Measurements from ENCODE around the gene TRIM41. TPM values are rescaled to one million over a fixed set of nuclear protein-coding genes. Genes with fewer than 3 reads are reported as not detected.

Gene TRIM41
- polyA plus RNA-seq, 1 donor (not counting 4 experiments of a cell fraction or from before 2014, with no cell fraction given) = 13.4 TPM

DNA sequence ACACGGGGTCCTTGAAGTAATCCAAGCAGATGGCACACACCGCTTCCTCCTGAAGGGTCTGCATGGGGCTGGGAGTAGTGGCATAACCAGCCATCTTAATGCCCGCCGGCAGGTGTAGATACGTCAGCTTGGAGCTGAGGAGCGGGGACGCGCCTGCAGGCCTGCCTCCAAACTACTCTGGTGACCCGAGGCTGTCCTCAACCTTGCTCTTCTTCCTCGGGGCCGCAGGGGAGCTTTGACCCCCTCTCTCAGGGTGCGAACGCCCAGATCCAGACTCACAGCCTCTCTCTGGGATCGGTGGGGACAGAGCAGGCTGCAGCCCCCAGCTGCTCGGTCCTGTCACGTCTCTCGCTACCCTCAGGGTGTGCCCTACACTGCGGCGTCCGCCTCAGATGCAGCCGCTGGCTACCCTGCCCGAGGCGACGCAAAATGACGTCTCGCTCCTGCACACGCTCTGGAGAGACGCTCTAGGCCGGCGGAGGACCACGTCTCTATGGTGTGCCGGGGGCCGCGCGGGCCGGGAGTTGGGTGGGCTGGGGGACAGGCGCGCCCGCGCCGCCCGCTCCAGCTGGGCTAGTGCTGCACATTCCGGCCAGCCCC, 37.7 kb downstream of the TRIM41 start, which contains the start of gene TRIM52:
TRIM52 (minus strand) TSS at position 424 of the 600 bp plus-strand sequence; CDS start at position 94, 330 bp downstream.
- dilution Hi-C loops (cut with MboI; ENCODE audit: extremely low pct_ligation_motif_present, low sequenced_read_pairs) = no loop called here
- H3K4me1 ChIP-seq (ENCODE audit: control insufficient read depth, extremely low read depth, insufficient read depth, low read length) = peaks cover 20% of the 10 kb centered on the region
- FAIRE-seq = no peak

DNA sequence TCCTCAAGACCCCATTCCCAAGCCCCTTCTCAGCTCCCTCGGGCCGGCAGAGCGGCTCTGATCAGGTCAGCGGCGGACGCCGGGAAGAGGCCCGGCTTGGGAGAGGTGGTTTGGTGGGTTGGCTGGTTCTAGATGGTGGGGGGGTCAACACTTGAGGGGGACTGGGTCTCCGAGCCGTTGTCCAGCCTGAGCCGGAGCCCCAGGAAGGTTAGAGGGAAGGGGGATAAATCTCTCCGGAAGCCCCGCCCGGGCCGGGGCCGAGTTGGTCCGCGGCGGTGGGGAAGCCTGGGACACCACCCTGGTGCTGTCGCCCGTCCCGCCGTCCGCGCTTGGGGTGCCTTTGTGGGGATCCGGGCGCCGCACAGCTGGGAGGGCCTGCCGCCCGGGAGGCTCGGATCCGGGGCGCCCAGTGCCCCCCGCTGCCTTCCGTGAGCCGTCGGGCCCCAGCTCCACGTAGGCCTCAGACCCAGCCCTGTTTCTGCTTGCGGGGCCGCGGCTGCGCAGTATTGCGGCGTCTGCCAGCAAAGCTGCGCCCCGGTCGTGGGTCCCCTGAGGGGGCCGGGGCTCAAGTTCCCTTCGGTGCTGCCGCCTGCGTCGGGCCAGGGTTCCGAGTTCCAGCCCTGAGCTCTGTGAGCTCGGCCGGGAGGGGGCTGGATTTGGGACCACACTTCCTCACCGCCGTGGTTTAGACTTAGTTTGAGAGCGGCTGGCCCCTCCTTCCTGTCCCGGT, 38.4 kb downstream of the TRIM41 start:
- no peaks in the 10 kb centered on the region for H3K27me3 ChIP-seq (ENCODE audit: control insufficient read depth, extremely low read depth, insufficient read depth, low read length)
- peak overlapping the region; percentile 93 for H3K4me2 ChIP-seq (ENCODE audit: control insufficient read depth, extremely low read depth, insufficient read depth, low read depth, low read length)
- FAIRE-seq = no peak
- peak overlapping the region; percentile 94 for H3K27ac ChIP-seq (ENCODE audit: control insufficient read depth, insufficient read depth, low read length)
- peaks cover 3% of the 10 kb centered on the region for H3K9me1 ChIP-seq (ENCODE audit: control insufficient read depth, extremely low read depth, insufficient read depth, low read length)
- H3K9ac ChIP-seq (ENCODE audit: control insufficient read depth, extremely low read depth, insufficient read depth, low read length) = peak overlapping the region; percentile 98
- peaks cover 2% of the 10 kb centered on the region for H3K9me3 ChIP-seq (ENCODE audit: control insufficient read depth, low read depth, low read length)
- no peak for DNase-seq (ENCODE audit: low read depth, low spot score)
- H3K4me3 ChIP-seq (ENCODE audit: control insufficient read depth in 2 of 3, extremely low read depth in 1 of 3, insufficient read depth in 2 of 3, low read depth in 1 of 3, low read length in 3 of 3) = peak overlapping the region; percentile 66 to 96 (median 91)
- peaks cover 7 to 13% of the 10 kb centered on the region in 2 experiments for H3K36me3 ChIP-seq (ENCODE audit: control insufficient read depth in 2 of 2, extremely low read depth in 1 of 2, insufficient read depth in 2 of 2, low read length in 2 of 2)
- TF ChIP-seq EZH2 (IDR thresholded peaks at IDR 0.05; ENCODE audit: low read length) = no peak
- TF ChIP-seq, protein P1, sequence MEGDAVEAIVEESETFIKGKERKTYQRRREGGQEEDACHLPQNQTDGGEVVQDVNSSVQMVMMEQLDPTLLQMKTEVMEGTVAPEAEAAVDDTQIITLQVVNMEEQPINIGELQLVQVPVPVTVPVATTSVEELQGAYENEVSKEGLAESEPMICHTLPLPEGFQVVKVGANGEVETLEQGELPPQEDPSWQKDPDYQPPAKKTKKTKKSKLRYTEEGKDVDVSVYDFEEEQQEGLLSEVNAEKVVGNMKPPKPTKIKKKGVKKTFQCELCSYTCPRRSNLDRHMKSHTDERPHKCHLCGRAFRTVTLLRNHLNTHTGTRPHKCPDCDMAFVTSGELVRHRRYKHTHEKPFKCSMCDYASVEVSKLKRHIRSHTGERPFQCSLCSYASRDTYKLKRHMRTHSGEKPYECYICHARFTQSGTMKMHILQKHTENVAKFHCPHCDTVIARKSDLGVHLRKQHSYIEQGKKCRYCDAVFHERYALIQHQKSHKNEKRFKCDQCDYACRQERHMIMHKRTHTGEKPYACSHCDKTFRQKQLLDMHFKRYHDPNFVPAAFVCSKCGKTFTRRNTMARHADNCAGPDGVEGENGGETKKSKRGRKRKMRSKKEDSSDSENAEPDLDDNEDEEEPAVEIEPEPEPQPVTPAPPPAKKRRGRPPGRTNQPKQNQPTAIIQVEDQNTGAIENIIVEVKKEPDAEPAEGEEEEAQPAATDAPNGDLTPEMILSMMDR (optimal IDR thresholded peaks at IDR 0.05 in 1 of 3, IDR thresholded peaks at IDR 0.05 in 1 of 3, conservative IDR thresholded peaks at IDR 0.05 in 1 of 3; ENCODE audit: extremely low read depth in 1 of 3, insufficient read depth in 2 of 3, low read length in 3 of 3) = no peak
- H3K4me1 ChIP-seq (ENCODE audit: control insufficient read depth, extremely low read depth, insufficient read depth, low read length) = peaks cover 20% of the 10 kb centered on the region
- peaks cover 47% of the 10 kb centered on the region for H3K79me2 ChIP-seq (ENCODE audit: control insufficient read depth, insufficient read depth, low read length)
- no peaks in the 10 kb centered on the region for H4K20me1 ChIP-seq (ENCODE audit: control insufficient read depth, extremely low read depth, insufficient read depth, low read length)
- H2AFZ ChIP-seq (ENCODE audit: control insufficient read depth, low read length) = peak overlapping the region; percentile 89
- dilution Hi-C loops (cut with MboI; ENCODE audit: extremely low pct_ligation_motif_present, low sequenced_read_pairs) = no loop called here

More for the DNA sequence above, 37.7 kb downstream of the TRIM41 start, which contains the start of gene TRIM52:
- Histone ChIP-seq H3K27ac (ENCODE audit: control insufficient read depth, insufficient read depth, low read length) (peak within 1 kb of the TSS; percentile 94), H3K9me1 (ENCODE audit: control insufficient read depth, extremely low read depth, insufficient read depth, low read length) (peaks cover 3% of the 10 kb centered on the region), H3K27me3 (ENCODE audit: control insufficient read depth, extremely low read depth, insufficient read depth, low read length) (no peaks in the 10 kb centered on the region), H3K79me2 (ENCODE audit: control insufficient read depth, insufficient read depth, low read length) (peaks cover 54% of the 10 kb centered on the region), H3K4me2 (ENCODE audit: control insufficient read depth, extremely low read depth, insufficient read depth, low read depth, low read length) (peak within 1 kb of the TSS; percentile 93), H3K4me3 (ENCODE audit: control insufficient read depth in 2 of 3, extremely low read depth in 1 of 3, insufficient read depth in 2 of 3, low read depth in 1 of 3, low read length in 3 of 3) (peak within 1 kb of the TSS; percentile 66 to 96 (median 91)), H2AFZ (ENCODE audit: control insufficient read depth, low read length) (peak within 1 kb of the TSS; percentile 89), H3K9me3 (ENCODE audit: control insufficient read depth, low read depth, low read length) (peaks cover 2% of the 10 kb centered on the region), H4K20me1 (ENCODE audit: control insufficient read depth, extremely low read depth, insufficient read depth, low read length) (no peaks in the 10 kb centered on the region), H3K36me3 (ENCODE audit: control insufficient read depth in 2 of 2, extremely low read depth in 1 of 2, insufficient read depth in 2 of 2, low read length in 2 of 2) (peaks cover 10 to 13% of the 10 kb centered on the region in 2 experiments), H3K9ac (ENCODE audit: control insufficient read depth, extremely low read depth, insufficient read depth, low read length) (peak within 1 kb of the TSS; percentile 98)
- TF ChIP-seq, protein P1 (optimal IDR thresholded peaks at IDR 0.05 in 1 of 3, IDR thresholded peaks at IDR 0.05 in 1 of 3, conservative IDR thresholded peaks at IDR 0.05 in 1 of 3; ENCODE audit: extremely low read depth in 1 of 3, insufficient read depth in 2 of 3, low read length in 3 of 3) = peak in 1 of 3 experiments; percentile 7
- TF ChIP-seq EZH2 (IDR thresholded peaks at IDR 0.05; ENCODE audit: low read length) = no peak
- DNase-seq (ENCODE audit: low read depth, low spot score) = no peak

Measured in keratinocyte (primary cell).